GM18519 (cell line): ENCODE data around the gene PHF2.

Experiments used
- ATAC-seq: cut with Tn5 transposase; IDR thresholded peaks from one replicate; pipeline ENCODE4 v1.9.1; 2021; ENCODE audit warnings: mild to moderate bottlenecking, moderate library complexity; ENCODE audit not compliant: unreplicated experiment, low FRiP score

PHF2 gene

GRCh38 chr9:93598647-93599241 lies 22.4 kb downstream of the PHF2 start:
- no peak for ATAC-seq

GRCh38 chr9:93599571-93600403 lies 23.4 kb downstream of the PHF2 start:
- no peak for ATAC-seq

- no peak for ATAC-seq
Measured at GRCh38 chr9:93600504-93600903, 24.1 kb downstream of the PHF2 start.

GRCh38 chr9:93601063-93601462 lies 24.7 kb downstream of the PHF2 start:
- ATAC-seq = no peak

- no peak for ATAC-seq
Measured at GRCh38 chr9:93601666-93602065, 25.3 kb downstream of the PHF2 start.

- no peak for ATAC-seq
Measured at GRCh38 chr9:93603011-93603410, 26.6 kb downstream of the PHF2 start.

- no peak for ATAC-seq
Measured at GRCh38 chr9:93603906-93604326, 27.5 kb downstream of the PHF2 start.

- ATAC-seq = no peak
Measured at GRCh38 chr9:93606187-93606586, 29.8 kb downstream of the PHF2 start.

GRCh38 chr9:93610206-93610605 lies 33.8 kb downstream of the PHF2 start:
- ATAC-seq = no peak

GRCh38 chr9:93612052-93612795 lies 35.8 kb downstream of the PHF2 start:
- ATAC-seq = no peak

- ATAC-seq = no peak
Measured at GRCh38 chr9:93612796-93613154, 36.4 kb downstream of the PHF2 start.

GRCh38 chr9:93613174-93613573 lies 36.8 kb downstream of the PHF2 start:
- no peak for ATAC-seq

- ATAC-seq = no peak
Measured at GRCh38 chr9:93613791-93614190, 37.4 kb downstream of the PHF2 start.

- ATAC-seq = no peak
Measured at GRCh38 chr9:93614830-93615468, 38.6 kb downstream of the PHF2 start.

- no peak for ATAC-seq
Measured at GRCh38 chr9:93616044-93616443, 39.7 kb downstream of the PHF2 start.

- no peak for ATAC-seq
Measured at GRCh38 chr9:93617273-93617672, 40.9 kb downstream of the PHF2 start.

- no peak for ATAC-seq
Measured at GRCh38 chr9:93619272-93619775, 42.9 kb downstream of the PHF2 start.

GRCh38 chr9:93620041-93620506 lies 43.7 kb downstream of the PHF2 start:
- no peak for ATAC-seq

- ATAC-seq = no peak
Measured at GRCh38 chr9:93620881-93621820, 44.8 kb downstream of the PHF2 start.

GRCh38 chr9:93621922-93622321 lies 45.5 kb downstream of the PHF2 start:
- no peak for ATAC-seq
